Neural cell (in vitro differentiated cells): ENCODE measurements around the gene ATP4B. TPM values are rescaled to one million over a fixed set of nuclear protein-coding genes. Genes with fewer than 3 reads are reported as not detected.

Experiments
- H2AFZ ChIP-seq: fragments of 200-600, 300-800 bp; sonication (generic), shearing (Covaris generic); 2 replicates; pipeline ENCODE4 v1.6.0; 2014; ENCODE audit warnings: low read depth, mild to moderate bottlenecking, antibody characterized with exemption, low read length, moderate library complexity
- H3F3A ChIP-seq: fragments of 200-600 bp; shearing (Covaris generic); 2 replicates; pipeline ENCODE4 v1.6.1; 2016; ENCODE audit warnings: mild to moderate bottlenecking, moderate library complexity, mixed read lengths, antibody characterized with exemption, low read length; ENCODE audit not compliant: insufficient read depth, poor library complexity, severe bottlenecking
- H3K27ac ChIP-seq: fragments of 200-600, 300-800 bp; sonication (generic), shearing (Covaris generic); 2 replicates; pipeline ENCODE4 v1.5.1; 2014; ENCODE audit warnings: mild to moderate bottlenecking, low read length, moderate library complexity
- H3K27me3 ChIP-seq: fragments of 300-800, 200-600 bp; sonication (generic), shearing (Covaris generic); 2 replicates; pipeline ENCODE4 v1.6.0; 2014; ENCODE audit warnings: mild to moderate bottlenecking, low read depth, low read length, moderate library complexity; ENCODE audit not compliant: insufficient read depth
- H3K36me3 ChIP-seq: fragments of 300-800, 200-600 bp; sonication (generic), shearing (Covaris generic); 2 replicates; pipeline ENCODE4 v1.5.1; 2014; ENCODE audit warnings: mild to moderate bottlenecking, antibody characterized with exemption, low read length, moderate library complexity; ENCODE audit not compliant: insufficient read depth
- H3K4me2 ChIP-seq: fragments of 300-800, 200-600 bp; sonication (generic), shearing (Covaris generic); 2 replicates; pipeline ENCODE4 v1.6.0; 2014; ENCODE audit warnings: mild to moderate bottlenecking, low read length
- H3K4me3 ChIP-seq: fragments of 300-800, 200-600 bp; sonication (generic), shearing (Covaris generic); 2 replicates; pipeline ENCODE4 v1.5.1; 2014; ENCODE audit warnings: mild to moderate bottlenecking, low read length, moderate library complexity
- H3K79me2 ChIP-seq: fragments of 200-600 bp; shearing (Covaris generic); replicated peaks from 2 replicates; pipeline ENCODE4 v1.6.0; 2014; ENCODE audit warnings: mild to moderate bottlenecking, low read length, moderate library complexity; ENCODE audit not compliant: insufficient read depth
- H3K9ac ChIP-seq: fragments of 300-800, 200-600 bp; sonication (generic), shearing (Covaris generic); 2 replicates; pipeline ENCODE4 v1.6.1; 2016; ENCODE audit warnings: mild to moderate bottlenecking, low read length, mixed read lengths
- H3K9me2 ChIP-seq: fragments of 200-600 bp; shearing (Covaris generic); 2 replicates; pipeline ENCODE4 v1.6.1; 2016; ENCODE audit warnings: mild to moderate bottlenecking, low read length, mixed read lengths; ENCODE audit not compliant: insufficient read depth
- H3K9me3 ChIP-seq: fragments of 200-600, 300-800 bp; sonication (generic), shearing (Covaris generic); 2 replicates; pipeline ENCODE4 v1.6.1; 2016; ENCODE audit warnings: mild to moderate bottlenecking, mixed run types, low read length, moderate library complexity, mixed read lengths
- H4K20me1 ChIP-seq: fragments of 200-600 bp; shearing (Covaris generic); 2 replicates; pipeline ENCODE4 v1.6.1; 2016; ENCODE audit warnings: mild to moderate bottlenecking, mixed run types; ENCODE audit not compliant: insufficient read depth
- CTCF ChIP-seq: fragments of 450-650 bp; IDR thresholded peaks from 2 replicates; pipeline ENCODE4 v1.5.1; 2014; ENCODE audit warnings: antibody characterized with exemption, mild to moderate bottlenecking, moderate library complexity; ENCODE audit not compliant: poor library complexity, severe bottlenecking
- EP300 ChIP-seq: fragments of 450-650 bp; conservative IDR thresholded peaks from 2 replicates; pipeline ENCODE4 v1.6.1; 2014; ENCODE audit warnings: antibody characterized with exemption, mild to moderate bottlenecking, moderate library complexity; ENCODE audit not compliant: poor library complexity, severe bottlenecking
- EZH2 ChIP-seq: fragments of 200-600, 300-800 bp; shearing (Covaris generic), sonication (generic); IDR thresholded peaks from 2 replicates; pipeline ENCODE4 v1.6.1; 2014; ENCODE audit warnings: antibody characterized with exemption, low read length, borderline replicate concordance, mild to moderate bottlenecking; ENCODE audit not compliant: insufficient read depth, poor library complexity, severe bottlenecking
- MXI1 ChIP-seq: fragments of 450-650 bp; conservative IDR thresholded peaks from 2 replicates; pipeline ENCODE4 v1.6.1; 2014; ENCODE audit warnings: antibody characterized with exemption, mild to moderate bottlenecking; ENCODE audit not compliant: poor library complexity, severe bottlenecking
- POLR2AphosphoS5 ChIP-seq: IDR thresholded peaks from 2 replicates; pipeline ENCODE4 v1.6.1; 2012
- REST ChIP-seq: IDR thresholded peaks from 2 replicates; pipeline ENCODE4 v1.6.1; 2012; ENCODE audit warnings: borderline replicate concordance
- SMC3 ChIP-seq: fragments of 450-650 bp; conservative IDR thresholded peaks from 2 replicates; pipeline ENCODE4 v1.6.1; 2014; ENCODE audit warnings: antibody characterized with exemption, mild to moderate bottlenecking, moderate library complexity; ENCODE audit not compliant: poor library complexity
- TAF1 ChIP-seq: IDR thresholded peaks from 2 replicates; pipeline ENCODE4 v1.6.1; 2012; ENCODE audit warnings: low read depth
- polyA plus RNA-seq: library from polyadenylated mRNA; depleted of rRNA; stranded (reverse); fragments of >200 nt; gene quantifications from 2 replicates; pipeline ENCODE4 v1.2.3, GENCODE V29; 2014

Gene ATP4B
- polyA plus RNA-seq, 1 donor from 2014 or later, result not detected

- H3K79me2 ChIP-seq, result no peaks in the 10 kb centered on the region
- H3K4me3 ChIP-seq, result no peak overlapping the region
- no peaks in the 10 kb centered on the region for H3K9me3 ChIP-seq
- H3K36me3 ChIP-seq, result peaks cover 5% of the 10 kb centered on the region
- no peak overlapping the region for H2AFZ ChIP-seq
- TF ChIP-seq TAF1, result no peak
- TF ChIP-seq MXI1, result no peak
- no peak for TF ChIP-seq REST
- TF ChIP-seq CTCF, result no peak
- no peaks in the 10 kb centered on the region for H4K20me1 ChIP-seq
- H3K9ac ChIP-seq, result no peak overlapping the region
- no peak overlapping the region for H3K27ac ChIP-seq
- no peak overlapping the region for H3K4me2 ChIP-seq
- no peaks in the 10 kb centered on the region for H3F3A ChIP-seq
- no peaks in the 10 kb centered on the region for H3K9me2 ChIP-seq
- no peaks in the 10 kb centered on the region for H3K27me3 ChIP-seq
Measured at GRCh38 chr13:113646921-113647340, 11.1 kb downstream of the ATP4B start.

GRCh38 chr13:113646376-113646775 lies 11.6 kb downstream of the ATP4B start:
- Histone ChIP-seq H3K4me3 (no peak overlapping the region), H3K4me2 (no peak overlapping the region)
- TF ChIP-seq EP300 (no peak), EZH2 (no peak)

GRCh38 chr13:113645329-113645728 lies 12.7 kb downstream of the ATP4B start:
- H3K79me2 ChIP-seq, result no peaks in the 10 kb centered on the region
- H3K4me3 ChIP-seq, result no peak overlapping the region
- no peak overlapping the region for H2AFZ ChIP-seq
- no peak for TF ChIP-seq REST
- TF ChIP-seq EP300, result no peak
- TF ChIP-seq SMC3, result no peak
- TF ChIP-seq POLR2AphosphoS5, result no peak
- TF ChIP-seq TAF1, result no peak
- TF ChIP-seq CTCF, result no peak
- no peak overlapping the region for H3K4me2 ChIP-seq
- peaks cover 7% of the 10 kb centered on the region for H3K36me3 ChIP-seq
- no peaks in the 10 kb centered on the region for H4K20me1 ChIP-seq
- H3K9me2 ChIP-seq, result no peaks in the 10 kb centered on the region
- H3K9ac ChIP-seq, result no peak overlapping the region
- H3F3A ChIP-seq, result no peaks in the 10 kb centered on the region
- no peaks in the 10 kb centered on the region for H3K9me3 ChIP-seq
- H3K27me3 ChIP-seq, result no peaks in the 10 kb centered on the region
- H3K27ac ChIP-seq, result no peak overlapping the region

More at GRCh38 chr13:113646376-113646775, 11.6 kb downstream of the ATP4B start:
- Histone ChIP-seq H3K36me3 (peaks cover 7% of the 10 kb centered on the region), H2AFZ (no peak overlapping the region), H3F3A (no peaks in the 10 kb centered on the region), H3K27ac (no peak overlapping the region), H3K9me3 (no peaks in the 10 kb centered on the region), H3K9me2 (no peaks in the 10 kb centered on the region), H3K27me3 (no peaks in the 10 kb centered on the region), H3K9ac (no peak overlapping the region), H4K20me1 (no peaks in the 10 kb centered on the region), H3K79me2 (no peaks in the 10 kb centered on the region)
